Esophagus (tissue), 2 donors: ENCODE results near the gene ATP12A. TPM values are rescaled to one million over a fixed set of nuclear protein-coding genes. Genes with fewer than 3 reads are reported as not detected.
A peak's percentile ranks its signal among the peaks of the same experiment; 100 is the strongest.

Experiments used
- H3K27ac ChIP-seq, 2 donors: one replicate each; pipeline ENCODE4 v1.5.1; 2013; ENCODE audit warnings: low read depth in 2 of 2, mild to moderate bottlenecking in 2 of 2, inconsistent platforms in 1 of 2, low read length in 1 of 2, moderate library complexity in 1 of 2
- H3K27me3 ChIP-seq, 2 donors: one replicate each; pipeline ENCODE4 v1.6.1; 2013; ENCODE audit warnings: low read length in 2 of 2, control low read depth in 1 of 2, mild to moderate bottlenecking in 1 of 2; ENCODE audit not compliant: insufficient read depth in 2 of 2, control insufficient read depth in 1 of 2
- H3K36me3 ChIP-seq, 2 donors: one replicate each; pipeline ENCODE4 v1.6.1; 2013; ENCODE audit warnings: low read length in 1 of 2; ENCODE audit not compliant: control insufficient read depth in 2 of 2, insufficient read depth in 2 of 2
- H3K4me1 ChIP-seq, 2 donors: one replicate each; pipeline ENCODE4 v1.6.1; 2013; ENCODE audit warnings: low read length in 1 of 2; ENCODE audit not compliant: control insufficient read depth in 2 of 2, insufficient read depth in 2 of 2
- H3K4me3 ChIP-seq, 2 donors: one replicate each; pipeline ENCODE4 v1.5.1; 2013; ENCODE audit warnings: low read length in 2 of 2, mild to moderate bottlenecking in 2 of 2, low read depth in 1 of 2, moderate library complexity in 1 of 2
- H3K9me3 ChIP-seq, 2 donors: one replicate each; pipeline ENCODE4 v1.6.1; 2013; ENCODE audit warnings: mild to moderate bottlenecking in 2 of 2, low read depth in 1 of 2, low read length in 1 of 2, moderate library complexity in 1 of 2; ENCODE audit not compliant: control insufficient read depth in 2 of 2, insufficient read depth in 1 of 2
- WGBS, 2 donors: extraction: QIAGEN DNeasy Blood & Tissue Kit; methylation state at CpG; one replicate each; pipeline ENCODE4 v1.1.7; 2013; 5-methylcytosine and 5-hydroxymethylcytosine counted together
- polyA plus RNA-seq, 2 donors: library from polyadenylated mRNA; stranded (reverse); fragments of 200-250 nt; gene quantifications; one replicate each; pipeline ENCODE4 v1.2.3, GENCODE V29; 2013
- donor health status: healthy with polysubstance abuse.
- donor health status: Bipolar disorder and iron deficiency.

Gene ATP12A
- polyA plus RNA-seq, 2 donors, result 0.81 to 1.8 TPM

- Histone ChIP-seq H3K4me1 (peaks cover 3 to 12% of the 10 kb centered on the region in 2 donors), H3K36me3 (no peaks in the 10 kb centered on the region), H3K27ac (no peak overlapping the region), H3K4me3 (no peak overlapping the region), H3K9me3 (no peaks in the 10 kb centered on the region), H3K27me3 (no peaks in the 10 kb centered on the region)
Measured at GRCh38 chr13:24648271-24648670, 31.9 kb upstream of the ATP12A start.

- WGBS, 2 donors, result 88 to 89% methylated on average over 14 of the region's 14 CpGs
- Histone ChIP-seq H3K36me3 (no peaks in the 10 kb centered on the region), H3K4me3 (no peak overlapping the region), H3K27ac (no peak overlapping the region), H3K4me1 (peaks cover 3 to 12% of the 10 kb centered on the region in 2 donors), H3K9me3 (no peaks in the 10 kb centered on the region), H3K27me3 (no peaks in the 10 kb centered on the region)
Measured at GRCh38 chr13:24648983-24649687, 31.1 kb upstream of the ATP12A start.

- H3K27me3 ChIP-seq, result no peaks in the 10 kb centered on the region
- H3K9me3 ChIP-seq, result no peaks in the 10 kb centered on the region
- no peaks in the 10 kb centered on the region for H3K36me3 ChIP-seq
- WGBS, 2 donors, result 64 to 70% methylated on average over 2 of the region's 2 CpGs
- no peak overlapping the region for H3K27ac ChIP-seq
- H3K4me3 ChIP-seq, result no peak overlapping the region
- H3K4me1 ChIP-seq, result peaks cover 3 to 12% of the 10 kb centered on the region in 2 donors
Measured at GRCh38 chr13:24649688-24650043, 30.5 kb upstream of the ATP12A start.

- Histone ChIP-seq H3K27me3 (no peaks in the 10 kb centered on the region), H3K36me3 (no peaks in the 10 kb centered on the region), H3K9me3 (no peaks in the 10 kb centered on the region), H3K4me1 (peaks cover 3 to 12% of the 10 kb centered on the region in 2 donors), H3K4me3 (no peak overlapping the region), H3K27ac (no peak overlapping the region)
- WGBS, 2 donors, result 51 to 61% methylated on average over 3 of the region's 3 CpGs
Measured at GRCh38 chr13:24650161-24650560, 30.0 kb upstream of the ATP12A start.

- no peaks in the 10 kb centered on the region for H3K36me3 ChIP-seq
- 68 to 69% methylated on average over 7 of the region's 7 CpGs for WGBS, 2 donors
- peak overlapping the region; percentile 31 to 80 for H3K27ac ChIP-seq
- H3K4me3 ChIP-seq, result no peak overlapping the region
- H3K9me3 ChIP-seq, result no peaks in the 10 kb centered on the region
- no peaks in the 10 kb centered on the region for H3K27me3 ChIP-seq
- peaks cover 3 to 12% of the 10 kb centered on the region in 2 donors for H3K4me1 ChIP-seq
Measured at GRCh38 chr13:24651718-24652345, 28.4 kb upstream of the ATP12A start.

GRCh38 chr13:24652359-24652758, 27.8 kb upstream of the ATP12A start:
- Histone ChIP-seq H3K36me3 (no peaks in the 10 kb centered on the region), H3K4me1 (peaks cover 3 to 12% of the 10 kb centered on the region in 2 donors), H3K27ac (peak overlapping the region in 1 of 2 donors; percentile 80), H3K27me3 (no peaks in the 10 kb centered on the region), H3K9me3 (no peaks in the 10 kb centered on the region), H3K4me3 (no peak overlapping the region)
- 80 to 82% methylated on average over 3 of the region's 3 CpGs for WGBS, 2 donors

GRCh38 chr13:24654741-24655140, 25.5 kb upstream of the ATP12A start:
- Histone ChIP-seq H3K27ac (no peak overlapping the region), H3K9me3 (no peaks in the 10 kb centered on the region), H3K36me3 (no peaks in the 10 kb centered on the region), H3K27me3 (no peaks in the 10 kb centered on the region), H3K4me3 (no peak overlapping the region), H3K4me1 (peaks cover 0 to 10% of the 10 kb centered on the region in 2 donors)
- WGBS, 2 donors, result 76 to 78% methylated on average over 7 of the region's 7 CpGs

- Histone ChIP-seq H3K9me3 (no peaks in the 10 kb centered on the region), H3K27me3 (no peaks in the 10 kb centered on the region), H3K4me1 (no peaks in the 10 kb centered on the region), H3K4me3 (no peak overlapping the region), H3K36me3 (no peaks in the 10 kb centered on the region), H3K27ac (no peak overlapping the region)
- WGBS, 2 donors, result 65 to 68% methylated on average over 3 of the region's 3 CpGs
Measured at GRCh38 chr13:24659239-24659638, 21.0 kb upstream of the ATP12A start.

- H3K4me3 ChIP-seq, result no peak overlapping the region
- no peaks in the 10 kb centered on the region for H3K27me3 ChIP-seq
- H3K4me1 ChIP-seq, result no peaks in the 10 kb centered on the region
- no peaks in the 10 kb centered on the region for H3K9me3 ChIP-seq
- WGBS, 2 donors, result 45 to 49% methylated on average over 4 of the region's 4 CpGs
- no peak overlapping the region for H3K27ac ChIP-seq
- H3K36me3 ChIP-seq, result no peaks in the 10 kb centered on the region
Measured at GRCh38 chr13:24660023-24660741, 20.0 kb upstream of the ATP12A start.
